GM19395 (cell line): ENCODE data around the gene BOLL.
"Not testable (repeated sequence)": the region's sequence is repeated elsewhere in the genome, so short reads cannot be mapped to it uniquely, and the experiment has no call there.

Experiments
- ATAC-seq: cut with Tn5 transposase; IDR thresholded peaks from one replicate; pipeline ENCODE4 v1.9.1; 2021; ENCODE audit warnings: mild to moderate bottlenecking, moderate library complexity; ENCODE audit not compliant: unreplicated experiment

Gene BOLL

GRCh38 chr2:197784956-197785941, at the start of gene BOLL:
Gene BOLL, minus strand, starts transcription at chr2:197785319. Its CDS starts 3,469 bp downstream, at chr2:197781850.
- ATAC-seq: no peak

GRCh38 chr2:197834771-197835170, 49.7 kb upstream of the BOLL start:
- not testable (repeated sequence) for ATAC-seq

- no peak for ATAC-seq
Measured at GRCh38 chr2:197828464-197829135, 43.5 kb upstream of the BOLL start.

GRCh38 chr2:197827618-197828017, 42.5 kb upstream of the BOLL start:
- ATAC-seq: no peak

- no peak for ATAC-seq
Measured at GRCh38 chr2:197822333-197822732, 37.2 kb upstream of the BOLL start.

- no peak for ATAC-seq
Measured at GRCh38 chr2:197821550-197822289, 36.6 kb upstream of the BOLL start.

- ATAC-seq: no peak
Measured at GRCh38 chr2:197814526-197814925, 29.4 kb upstream of the BOLL start.

GRCh38 chr2:197813093-197813787, 28.1 kb upstream of the BOLL start:
- peak; percentile 52 for ATAC-seq

GRCh38 chr2:197810491-197810890, 25.4 kb upstream of the BOLL start:
- ATAC-seq: no peak

GRCh38 chr2:197810016-197810415, 24.9 kb upstream of the BOLL start:
- ATAC-seq: no peak

- ATAC-seq: no peak
Measured at GRCh38 chr2:197809064-197809463, 23.9 kb upstream of the BOLL start.

GRCh38 chr2:197805715-197806633, 20.9 kb upstream of the BOLL start:
- no peak for ATAC-seq

- peak; percentile 39 for ATAC-seq
Measured at GRCh38 chr2:197804758-197805714, 19.9 kb upstream of the BOLL start.

- peak; percentile 99 for ATAC-seq
Measured at GRCh38 chr2:197804049-197804757, 19.1 kb upstream of the BOLL start, which contains the start of gene PLCL1. Gene PLCL1, plus strand, starts transcription at chr2:197804593.

GRCh38 chr2:197803033-197803444, 17.9 kb upstream of the BOLL start:
- ATAC-seq: no peak

- ATAC-seq: no peak
Measured at GRCh38 chr2:197801033-197801432, 15.9 kb upstream of the BOLL start.

- ATAC-seq: no peak
Measured at GRCh38 chr2:197800091-197800490, 15.0 kb upstream of the BOLL start.

GRCh38 chr2:197799068-197799467, 13.9 kb upstream of the BOLL start:
- ATAC-seq: no peak
